ENCODE measurements around the gene RPP25L.
A peak's percentile ranks its signal among the peaks of the same experiment; 100 is the strongest.

The RPP25L gene

GRCh38 chr9:34582787-34583186, 29.1 kb downstream of the RPP25L start:
- DNase-seq = no peak

- DNase-seq = no peak
Observed at GRCh38 chr9:34581318-34581717, 30.6 kb downstream of the RPP25L start.

- no peak for DNase-seq
Observed at GRCh38 chr9:34580358-34580757, 31.5 kb downstream of the RPP25L start.

DNA sequence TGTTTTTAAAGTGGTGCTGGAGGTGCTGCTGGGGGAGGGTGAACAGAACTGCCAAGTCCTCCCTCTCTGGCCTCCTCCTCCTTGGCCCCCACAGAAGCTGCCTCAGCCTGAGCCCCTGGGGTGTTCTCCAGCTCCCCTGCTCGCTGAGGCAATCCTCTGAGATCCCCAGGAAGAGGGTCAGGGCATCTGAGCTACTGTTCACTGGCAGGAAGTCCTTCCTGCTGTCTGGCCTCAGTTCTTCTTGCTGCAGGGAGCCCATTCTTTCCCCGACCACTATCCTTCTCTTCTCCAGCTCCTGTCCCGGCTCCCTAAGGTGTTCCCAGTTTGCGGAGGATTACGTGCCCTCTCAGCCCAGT, 32.1 kb downstream of the RPP25L start:
- no peak for DNase-seq

DNA sequence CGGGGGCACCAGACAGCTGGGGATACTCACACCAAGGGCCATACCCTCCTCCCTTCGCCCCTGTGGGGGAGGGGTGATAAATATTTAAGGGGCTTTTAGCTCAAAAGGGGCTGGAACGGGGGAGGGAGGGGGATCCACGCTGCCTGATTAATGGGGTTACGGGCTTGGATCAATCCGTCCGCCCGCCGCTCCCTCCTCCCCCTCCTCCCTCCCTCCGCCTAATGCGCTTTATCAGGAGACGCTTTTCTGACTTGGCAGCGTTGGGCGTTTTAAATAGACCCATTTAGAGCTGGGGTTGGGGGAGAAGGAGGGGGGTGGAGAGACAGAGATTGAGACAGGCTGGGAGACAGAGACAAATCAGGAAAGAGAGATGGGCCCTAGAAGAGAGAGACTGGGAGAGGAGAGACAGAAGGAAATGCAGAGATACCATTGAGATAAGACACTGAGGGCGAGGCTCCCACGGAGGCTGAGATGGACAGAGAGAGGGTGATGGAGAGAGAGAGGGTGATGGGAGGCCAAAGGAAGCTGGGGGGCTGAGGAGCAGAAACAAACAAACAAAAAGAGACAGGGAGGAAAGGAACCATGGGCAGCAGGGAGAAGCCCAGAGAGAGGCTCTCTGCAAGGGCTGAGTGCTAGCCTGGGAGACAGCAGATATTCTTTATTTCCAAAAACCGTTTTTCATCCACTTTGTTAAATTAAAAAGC, 32.6 kb downstream of the RPP25L start:
- no peak for DNase-seq

DNA sequence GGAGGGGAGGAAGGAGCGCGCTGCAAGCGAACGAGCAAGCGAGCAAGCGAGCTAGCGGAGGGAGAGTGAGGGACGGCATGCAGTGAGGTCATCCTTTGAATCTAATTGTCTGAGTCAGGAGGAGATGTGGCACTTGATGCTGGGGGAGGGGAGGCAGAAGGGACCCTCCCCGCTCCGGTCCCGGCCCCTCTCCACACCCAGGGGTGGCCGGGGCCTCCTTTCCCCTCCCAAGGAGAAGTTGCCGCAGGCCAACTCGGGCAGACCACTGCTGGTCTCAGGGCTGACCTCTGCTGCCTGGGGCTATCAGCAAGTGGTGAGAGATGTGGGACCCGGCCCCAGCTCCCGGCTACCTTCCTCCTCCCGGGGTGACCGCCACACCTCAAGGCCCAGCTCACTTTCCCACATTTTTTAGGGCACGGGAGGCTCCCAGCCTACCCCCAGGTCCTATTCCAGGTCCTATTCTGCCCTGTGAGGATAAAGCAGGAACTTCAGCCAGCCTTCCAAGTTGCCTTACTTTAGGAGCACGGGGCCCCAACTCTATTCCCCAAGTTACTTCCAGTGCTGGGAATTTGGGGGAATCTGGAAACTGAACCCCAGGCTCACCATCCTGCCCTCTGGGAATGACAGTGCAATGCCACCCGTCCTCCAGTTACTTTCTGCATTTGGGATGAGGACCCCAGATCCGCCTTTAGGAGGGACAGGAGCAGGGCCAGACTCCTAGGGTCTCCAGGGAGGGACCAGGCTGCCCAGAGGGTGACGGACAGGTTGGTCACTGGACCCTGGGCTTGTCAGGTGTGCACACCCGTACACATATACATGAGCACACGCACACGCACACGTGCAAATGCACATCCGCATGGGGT, 33.4 kb downstream of the RPP25L start:
- DNase-seq = peak; percentile 11

DNA sequence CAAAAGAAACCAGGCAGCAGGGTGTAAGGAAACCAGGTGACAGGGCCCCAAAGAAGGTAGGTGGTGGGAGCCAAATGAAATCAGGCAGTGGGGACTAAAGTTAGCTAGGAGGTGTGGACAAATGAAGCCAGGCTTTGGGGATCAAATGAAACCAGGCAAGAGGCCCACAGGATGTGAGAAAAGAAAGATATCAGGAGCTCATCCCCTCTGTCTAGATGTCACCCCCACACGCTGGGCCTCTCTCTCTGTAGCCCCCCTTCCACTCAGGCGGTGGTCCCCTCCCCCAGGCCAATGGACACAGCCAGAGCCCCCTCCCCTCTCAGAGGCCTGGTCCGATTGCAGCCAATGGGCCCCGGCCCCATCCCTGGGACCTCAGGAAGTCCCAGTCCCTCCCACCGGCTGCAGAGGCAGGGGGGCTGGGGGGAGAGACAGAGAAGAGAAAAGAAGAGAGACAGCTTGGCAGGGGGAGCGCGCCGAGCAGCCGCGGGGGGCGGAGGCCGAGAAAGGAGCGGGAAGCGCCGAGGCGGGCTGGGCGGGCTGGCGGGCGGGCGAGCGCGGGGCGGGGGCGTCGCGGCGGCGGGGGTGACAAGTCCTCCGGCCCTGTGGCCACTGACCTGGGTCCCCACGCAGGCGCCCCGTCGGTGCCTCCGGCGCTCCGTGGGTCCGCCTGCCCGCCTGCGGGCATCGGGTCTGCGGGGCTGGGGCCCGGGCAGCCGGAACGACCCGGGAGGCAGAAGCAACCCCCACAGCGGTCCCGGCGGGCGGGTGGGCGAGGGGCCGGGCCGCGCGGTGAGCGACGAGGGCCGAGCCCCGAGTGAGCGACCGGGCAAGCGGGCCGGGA, 34.3 kb downstream of the RPP25L start:
- no peak for DNase-seq

DNA sequence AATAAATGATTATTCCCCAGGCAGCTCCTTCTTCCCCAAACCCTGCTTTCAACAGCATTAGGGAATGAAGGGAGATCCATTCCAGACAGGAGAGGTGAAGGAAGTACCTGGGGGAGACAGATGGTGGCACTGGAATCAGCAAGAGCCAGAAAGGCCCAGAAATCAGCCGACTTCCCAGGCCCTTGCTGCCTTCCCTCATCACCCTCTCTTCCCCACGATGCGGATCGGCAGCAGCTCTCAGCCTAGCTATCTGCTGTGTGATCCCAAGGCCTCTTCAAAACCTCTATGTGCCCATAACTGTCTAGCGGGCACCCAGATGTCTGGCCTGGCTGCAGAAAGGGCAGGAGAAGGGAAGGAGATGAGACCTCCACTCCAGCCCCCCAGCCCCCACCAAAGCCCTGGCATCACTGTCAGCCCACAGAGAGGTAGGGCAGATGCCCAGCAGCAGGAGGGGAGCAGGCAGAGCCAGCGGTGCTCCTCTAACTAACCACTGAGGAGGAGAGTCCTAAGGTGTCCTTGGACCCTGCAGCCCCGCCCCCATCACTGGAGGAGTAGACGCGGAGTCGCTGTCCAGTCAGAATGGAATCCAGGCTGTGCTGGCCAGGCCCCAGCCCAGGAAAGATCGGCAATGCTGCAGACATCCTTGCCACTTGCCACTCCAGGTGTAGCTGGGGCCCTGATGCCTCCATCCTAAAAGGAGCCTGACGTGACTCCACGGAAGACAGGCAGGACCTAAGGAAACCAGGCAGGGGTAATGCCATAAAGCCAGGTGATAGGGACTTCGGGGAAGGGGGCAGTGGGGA, 35.1 kb downstream of the RPP25L start:
- no peak for DNase-seq

DNA sequence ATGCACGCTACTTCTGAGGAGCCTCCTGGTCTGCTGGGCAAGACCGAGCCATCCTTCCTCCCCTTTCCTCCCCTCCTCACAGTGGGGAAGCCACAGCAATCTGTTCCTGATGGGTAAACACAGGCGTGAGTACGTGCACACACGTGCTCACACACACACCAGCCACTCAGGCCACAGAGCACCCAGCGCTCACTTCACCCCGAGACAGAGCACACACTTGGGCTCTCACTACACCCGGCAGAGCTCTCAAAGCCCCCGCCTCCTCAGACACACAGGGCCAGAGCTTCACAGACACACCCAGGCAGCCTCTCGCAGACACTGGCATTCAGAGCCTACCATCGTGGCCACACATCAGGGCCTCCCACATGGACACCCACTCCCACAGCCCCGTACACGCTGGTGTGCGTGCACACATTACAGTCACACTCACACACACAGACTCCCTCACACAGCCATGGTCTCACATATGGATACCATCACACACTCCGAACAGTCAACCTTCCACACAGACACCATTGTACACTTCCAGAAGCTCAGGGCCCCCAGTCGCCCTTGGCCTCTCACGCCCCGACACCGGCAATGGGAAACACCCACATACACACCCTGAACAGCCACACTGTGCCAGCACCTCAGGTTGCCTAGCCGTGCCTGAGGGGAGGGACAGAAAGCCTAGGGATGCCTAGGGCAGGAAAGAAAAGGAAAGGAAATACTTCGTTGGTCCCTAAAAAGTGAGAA, 35.9 kb downstream of the RPP25L start:
- DNase-seq = no peak

DNA sequence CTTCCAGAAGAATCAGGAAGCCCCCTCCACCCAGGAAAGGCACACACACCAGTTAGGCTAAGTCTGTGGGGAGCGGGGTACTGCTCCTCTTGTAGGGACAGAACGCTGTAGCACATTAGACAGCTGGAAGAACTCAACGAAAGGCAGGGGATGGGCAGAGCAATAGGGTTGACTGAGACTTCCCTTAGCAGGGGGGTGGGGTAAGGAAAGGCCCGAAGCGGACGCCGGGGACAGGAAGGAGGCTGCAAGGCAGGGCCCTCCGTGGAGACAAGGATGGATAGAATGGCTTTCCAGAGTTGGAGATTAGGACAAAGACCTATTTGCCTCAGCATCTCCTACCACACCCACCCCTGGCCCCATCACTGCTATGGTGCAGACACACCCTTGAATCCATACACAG, 36.7 kb downstream of the RPP25L start:
- no peak for DNase-seq

DNA sequence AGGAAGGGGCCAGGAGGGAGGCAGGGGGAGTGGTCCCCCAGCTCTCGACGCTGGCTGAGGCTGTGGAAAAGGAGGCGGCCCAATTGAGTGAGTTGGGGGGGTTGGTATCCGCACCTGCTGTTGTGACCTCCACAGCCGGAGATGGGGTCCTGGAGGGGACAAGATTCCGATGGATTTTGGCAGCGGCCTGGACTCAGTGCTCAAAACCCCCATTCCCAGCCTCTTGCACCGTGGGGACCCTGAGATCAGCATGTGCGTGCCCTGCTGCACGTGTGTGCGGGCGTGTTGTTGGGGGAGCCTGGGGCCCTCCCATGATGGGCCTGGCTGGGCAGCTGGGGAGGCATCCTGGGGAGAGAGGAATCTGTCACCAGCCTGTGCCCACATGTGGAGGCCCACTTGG, 37.3 kb downstream of the RPP25L start:
- no peak for DNase-seq

- no peak for DNase-seq
Observed at GRCh38 chr9:34573599-34574325, 38.1 kb downstream of the RPP25L start.

DNA sequence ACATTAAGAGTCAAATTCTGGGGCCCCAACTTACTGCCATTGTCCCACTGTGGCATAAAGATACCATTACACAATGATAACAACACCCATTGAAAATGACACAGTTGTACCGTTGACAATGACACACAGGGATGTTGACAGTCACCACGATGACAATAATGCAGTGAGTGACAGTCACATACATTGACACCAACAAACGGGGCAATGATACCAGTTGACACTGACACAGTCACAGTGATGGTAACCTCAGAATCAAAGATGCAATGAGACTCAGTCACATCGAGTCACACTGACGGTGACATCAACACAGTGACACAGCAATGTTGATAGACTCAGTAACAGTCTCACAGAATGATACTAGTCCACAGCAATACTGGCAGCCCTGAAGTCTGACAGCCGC, 39.3 kb downstream of the RPP25L start:
- DNase-seq = no peak

- no peak for DNase-seq
Observed at GRCh38 chr9:34572092-34572491, 39.8 kb downstream of the RPP25L start.

DNA sequence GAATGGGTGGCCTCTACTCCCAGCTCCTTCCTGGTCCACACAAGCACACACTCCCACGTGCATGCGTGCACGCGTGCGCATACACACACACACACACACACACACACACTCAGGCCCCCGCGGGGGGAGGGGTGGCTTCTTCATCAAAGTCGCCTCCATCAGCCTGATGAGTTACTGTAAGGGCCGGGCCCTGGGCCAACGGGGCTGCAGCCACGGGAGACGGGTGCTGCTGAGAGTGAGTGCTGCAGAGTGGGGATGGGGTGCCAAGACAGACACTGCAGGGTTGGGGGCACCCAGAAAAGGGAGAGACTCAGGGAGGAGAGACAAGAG, 40.5 kb downstream of the RPP25L start:
- no peak for DNase-seq

- no peak for DNase-seq
Observed at GRCh38 chr9:34570809-34571480, 41.0 kb downstream of the RPP25L start.

DNA sequence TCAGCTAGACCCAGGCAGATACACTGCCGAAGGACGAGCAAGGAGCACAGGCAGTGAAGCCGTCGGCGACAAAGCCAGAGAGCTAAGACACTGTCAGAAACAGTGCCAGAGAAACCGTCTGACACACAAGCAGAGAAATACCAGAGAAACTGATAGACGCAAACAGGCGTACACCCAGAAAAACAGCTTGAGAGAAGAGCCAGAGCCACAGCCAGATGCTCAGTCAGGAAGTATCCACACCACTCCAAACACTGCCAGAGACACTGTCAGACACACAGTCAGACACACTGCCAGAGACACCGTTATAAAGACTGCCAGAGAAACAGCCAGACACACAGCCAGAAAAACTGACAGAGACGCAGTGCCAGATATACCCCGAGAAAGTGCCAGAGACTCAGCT, 41.5 kb downstream of the RPP25L start:
- DNase-seq = no peak

DNA sequence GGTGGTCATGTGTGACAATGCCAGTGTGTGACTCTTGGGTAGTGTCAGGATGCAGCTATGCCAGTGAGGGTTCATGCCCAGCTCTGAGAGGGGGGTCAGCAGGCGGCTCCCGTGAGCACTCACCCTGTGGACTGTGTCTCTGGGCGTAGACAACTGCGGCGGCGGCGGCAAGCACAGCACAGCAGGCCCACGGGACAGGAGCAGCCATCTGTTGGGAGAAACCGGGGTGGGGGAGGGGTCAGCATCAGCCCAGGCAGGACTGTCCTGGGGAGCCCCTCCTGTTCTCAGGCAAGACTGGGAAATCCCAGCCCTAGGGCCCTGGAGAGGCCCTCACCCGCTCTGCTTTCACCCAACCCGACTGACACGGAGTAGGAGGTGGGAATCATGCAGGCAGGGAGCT, 43.1 kb downstream of the RPP25L start:
- DNase-seq = no peak

GRCh38 chr9:34568133-34568532, 43.8 kb downstream of the RPP25L start:
- no peak for DNase-seq

DNA sequence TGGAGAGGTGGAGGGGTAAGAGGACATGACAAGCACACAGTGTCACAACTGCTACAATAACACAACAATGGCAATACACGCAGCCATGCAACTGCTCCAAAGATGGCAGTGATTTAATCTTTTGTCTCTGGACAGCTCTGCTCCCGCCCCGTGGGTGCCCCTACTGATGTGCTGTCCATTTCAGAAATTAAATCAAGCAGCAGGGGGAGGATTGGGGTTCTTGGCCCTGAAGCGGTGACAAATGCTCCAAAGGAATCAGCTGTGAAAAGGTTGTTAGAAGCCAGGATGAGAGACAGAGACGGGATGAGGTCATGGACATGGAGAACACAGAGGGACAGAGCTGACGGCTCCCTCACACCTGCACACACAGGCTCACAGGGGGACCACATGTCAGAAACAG, 44.9 kb downstream of the RPP25L start:
- DNase-seq = no peak

GRCh38 chr9:34566322-34566721, 45.6 kb downstream of the RPP25L start:
- DNase-seq = no peak
